ENCODE data around the gene INPP1. TPM values are rescaled to one million over a fixed set of nuclear protein-coding genes. Genes with fewer than 3 reads are reported as not detected.

Gene INPP1
- total RNA-seq, 1 experiment from 2014 or later = 4.3 TPM

DNA sequence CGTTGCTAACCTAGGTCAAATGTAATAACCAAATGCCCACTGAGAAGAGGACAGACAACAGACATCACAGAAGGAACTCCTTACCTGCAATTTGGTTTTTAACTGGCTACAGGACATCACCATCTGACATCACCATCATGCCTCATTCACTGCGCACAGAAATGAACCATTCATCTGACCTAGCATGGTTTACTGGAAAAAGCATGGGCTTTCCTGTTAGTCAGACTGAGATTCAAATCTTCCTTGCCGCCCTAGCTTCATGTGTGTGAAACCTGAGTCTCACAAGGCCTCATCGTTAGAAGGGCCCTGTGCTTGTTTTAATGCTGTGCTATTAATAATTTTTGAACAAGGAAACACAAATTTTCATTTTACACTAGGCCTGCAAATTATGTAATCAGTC is 22.7 kb upstream of the INPP1 start:
- no peak overlapping the region for H3K27ac ChIP-seq (ENCODE audit: insufficient read length, low read depth, low read length)
- H2AFZ ChIP-seq (ENCODE audit: low read length) = no peak overlapping the region
- no peak overlapping the region for H4K91ac ChIP-seq (ENCODE audit: insufficient read length, low read depth, low read length)
- no peak overlapping the region for H3K9ac ChIP-seq (ENCODE audit: extremely low read depth, insufficient read length, low read length)
- no peak overlapping the region for H2BK12ac ChIP-seq (ENCODE audit: insufficient read length, low read depth, low read length)
- no peak overlapping the region for H2AK5ac ChIP-seq (ENCODE audit: insufficient read length, low read length)
- H2BK20ac ChIP-seq (ENCODE audit: low read depth, low read length, poor library complexity, severe bottlenecking) = no peak overlapping the region
- H2BK15ac ChIP-seq (ENCODE audit: low read depth, low read length) = no peak overlapping the region
- Mint-ChIP-seq H3K36me3 (ENCODE audit: insufficient read depth in 1 of 3, low read depth in 3 of 3) (peaks cover 0 to 5% (median 0%) of the 10 kb centered on the region in 3 experiments; a peak in 1 of 7 replicates), H3K9me3 (no peaks in the 10 kb centered on the region), H3K27me3 (ENCODE audit: low read depth) (no peaks in the 10 kb centered on the region), H3K27ac (no peak overlapping the region; a peak in 1 of 7 replicates), H3K4me1 (peaks cover 10 to 11% of the 10 kb centered on the region in 2 experiments), H3K4me3 (peak overlapping the region in 1 of 2 experiments; percentile 94; a peak in 3 of 5 replicates)
- no peak overlapping the region for H4K8ac ChIP-seq (replicated peaks; ENCODE audit: insufficient read length, low read depth, low read length)
- H3K79me1 ChIP-seq (ENCODE audit: insufficient read depth, low read depth, low read length, poor library complexity, severe bottlenecking) = no peaks in the 10 kb centered on the region
- H3K4me2 ChIP-seq (ENCODE audit: insufficient read depth, insufficient read length, low read length) = no peak overlapping the region
- H3K4ac ChIP-seq (ENCODE audit: low read depth, low read length) = no peak overlapping the region
- H3K23me2 ChIP-seq (ENCODE audit: insufficient read length, low read depth, low read length, poor library complexity, severe bottlenecking) = peaks cover 5% of the 10 kb centered on the region
- H3K9me3 ChIP-seq (ENCODE audit: control insufficient read depth, low read depth, low read length) = no peaks in the 10 kb centered on the region
- H3K27me3 ChIP-seq (ENCODE audit: insufficient read depth, low read length) = no peaks in the 10 kb centered on the region
- H3K23ac ChIP-seq (ENCODE audit: insufficient read length, low read depth, low read length) = no peak overlapping the region
- H3K4me1 ChIP-seq (ENCODE audit: insufficient read depth, low read length) = no peaks in the 10 kb centered on the region
- WGBS (ENCODE audit: extremely low coverage, insufficient read length, low lambda C conversion rate) = no CpG with 5 or more reads among the region's 4 CpGs
- no peaks in the 10 kb centered on the region for H4K20me1 ChIP-seq (ENCODE audit: control insufficient read depth, insufficient read depth, insufficient read length)
- no peak overlapping the region for H3K18ac ChIP-seq (ENCODE audit: insufficient read length, low read depth, low read length)
- H3T11ph ChIP-seq (ENCODE audit: low read length) = no peak overlapping the region
- no peak overlapping the region for H3K14ac ChIP-seq (ENCODE audit: insufficient read depth, low read length)
- H2BK120ac ChIP-seq (ENCODE audit: low read depth, low read length, poor library complexity, severe bottlenecking) = no peak overlapping the region
- no peak overlapping the region for H4K5ac ChIP-seq (ENCODE audit: insufficient read length, low read depth, low read length)
- no peak for DNase-seq
- H3K56ac ChIP-seq (ENCODE audit: insufficient read length, low read depth, low read length) = no peak overlapping the region
- no peaks in the 10 kb centered on the region; the same call in 1 of the 2 replicates for H3K79me2 ChIP-seq (ENCODE audit: insufficient read depth, low read length)
- TF ChIP-seq, protein P1, sequence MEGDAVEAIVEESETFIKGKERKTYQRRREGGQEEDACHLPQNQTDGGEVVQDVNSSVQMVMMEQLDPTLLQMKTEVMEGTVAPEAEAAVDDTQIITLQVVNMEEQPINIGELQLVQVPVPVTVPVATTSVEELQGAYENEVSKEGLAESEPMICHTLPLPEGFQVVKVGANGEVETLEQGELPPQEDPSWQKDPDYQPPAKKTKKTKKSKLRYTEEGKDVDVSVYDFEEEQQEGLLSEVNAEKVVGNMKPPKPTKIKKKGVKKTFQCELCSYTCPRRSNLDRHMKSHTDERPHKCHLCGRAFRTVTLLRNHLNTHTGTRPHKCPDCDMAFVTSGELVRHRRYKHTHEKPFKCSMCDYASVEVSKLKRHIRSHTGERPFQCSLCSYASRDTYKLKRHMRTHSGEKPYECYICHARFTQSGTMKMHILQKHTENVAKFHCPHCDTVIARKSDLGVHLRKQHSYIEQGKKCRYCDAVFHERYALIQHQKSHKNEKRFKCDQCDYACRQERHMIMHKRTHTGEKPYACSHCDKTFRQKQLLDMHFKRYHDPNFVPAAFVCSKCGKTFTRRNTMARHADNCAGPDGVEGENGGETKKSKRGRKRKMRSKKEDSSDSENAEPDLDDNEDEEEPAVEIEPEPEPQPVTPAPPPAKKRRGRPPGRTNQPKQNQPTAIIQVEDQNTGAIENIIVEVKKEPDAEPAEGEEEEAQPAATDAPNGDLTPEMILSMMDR (conservative IDR thresholded peaks at IDR 0.05) = no peak
- H2BK5ac ChIP-seq (ENCODE audit: insufficient read length, low read length) = no peak overlapping the region

All from H9 (cell line).